Measurements from ENCODE around the gene SMYD3.

Gene SMYD3

DNA sequence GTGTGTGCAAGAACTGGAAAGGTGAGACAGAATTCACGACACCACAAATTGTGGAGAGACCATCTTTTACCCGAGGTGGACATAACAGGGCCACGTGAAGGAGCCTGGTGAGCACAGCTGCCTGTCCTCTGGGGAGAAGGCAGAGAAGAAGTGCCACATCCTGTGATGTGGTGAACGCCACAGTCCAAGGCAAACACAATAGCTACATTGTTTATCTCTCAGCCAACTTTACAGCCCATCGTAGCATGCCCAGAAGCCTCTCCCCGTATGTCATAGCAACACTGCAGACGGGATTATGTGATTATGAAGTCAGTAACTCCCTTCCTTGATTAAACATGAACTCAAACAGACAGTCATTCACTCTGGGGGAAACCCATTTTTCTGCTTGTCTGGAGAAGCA, 612.2 kb downstream of the SMYD3 start:
- Histone ChIP-seq H3K9ac (no peak overlapping the region), H2AFZ (ENCODE audit: low read depth) (no peak overlapping the region), H3K4me2 (no peak overlapping the region)

DNA sequence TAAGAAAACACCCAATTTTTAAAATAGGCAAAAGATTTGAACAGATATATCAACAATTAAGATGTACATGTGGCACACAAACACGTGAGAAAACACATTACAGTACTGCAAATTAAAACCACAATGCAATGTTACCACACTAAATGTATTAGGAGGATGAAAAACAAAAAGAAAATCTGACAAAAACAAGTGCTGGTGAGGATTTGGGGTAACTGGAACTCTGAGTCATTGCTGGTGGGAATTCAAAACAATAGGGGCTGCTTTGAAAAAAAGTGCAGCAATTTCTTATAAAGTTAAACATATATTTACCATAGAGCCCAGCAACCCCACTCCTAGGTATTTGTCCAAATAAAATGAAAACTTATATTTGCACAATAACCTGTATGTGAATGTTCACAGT, 614.1 kb downstream of the SMYD3 start:
- Histone ChIP-seq H3K4me3 (IDR thresholded peaks at IDR 0.05; ENCODE audit: insufficient read depth, low read depth, low read length) (no peak overlapping the region), H3K27ac (no peak overlapping the region), H2AFZ (ENCODE audit: low read depth) (no peak overlapping the region), H3K36me3 (ENCODE audit: insufficient read depth) (no peaks in the 10 kb centered on the region), H3K79me2 (ENCODE audit: insufficient read depth, low read depth) (no peaks in the 10 kb centered on the region), H3K4me2 (no peak overlapping the region), H4K20me1 (ENCODE audit: insufficient read depth) (no peaks in the 10 kb centered on the region), H3K4me1 (ENCODE audit: low read depth, poor library complexity, severe bottlenecking) (no peaks in the 10 kb centered on the region), H3K9ac (no peak overlapping the region), H3K27me3 (ENCODE audit: insufficient read depth, low read depth) (no peaks in the 10 kb centered on the region)
- TF ChIP-seq, protein P1, sequence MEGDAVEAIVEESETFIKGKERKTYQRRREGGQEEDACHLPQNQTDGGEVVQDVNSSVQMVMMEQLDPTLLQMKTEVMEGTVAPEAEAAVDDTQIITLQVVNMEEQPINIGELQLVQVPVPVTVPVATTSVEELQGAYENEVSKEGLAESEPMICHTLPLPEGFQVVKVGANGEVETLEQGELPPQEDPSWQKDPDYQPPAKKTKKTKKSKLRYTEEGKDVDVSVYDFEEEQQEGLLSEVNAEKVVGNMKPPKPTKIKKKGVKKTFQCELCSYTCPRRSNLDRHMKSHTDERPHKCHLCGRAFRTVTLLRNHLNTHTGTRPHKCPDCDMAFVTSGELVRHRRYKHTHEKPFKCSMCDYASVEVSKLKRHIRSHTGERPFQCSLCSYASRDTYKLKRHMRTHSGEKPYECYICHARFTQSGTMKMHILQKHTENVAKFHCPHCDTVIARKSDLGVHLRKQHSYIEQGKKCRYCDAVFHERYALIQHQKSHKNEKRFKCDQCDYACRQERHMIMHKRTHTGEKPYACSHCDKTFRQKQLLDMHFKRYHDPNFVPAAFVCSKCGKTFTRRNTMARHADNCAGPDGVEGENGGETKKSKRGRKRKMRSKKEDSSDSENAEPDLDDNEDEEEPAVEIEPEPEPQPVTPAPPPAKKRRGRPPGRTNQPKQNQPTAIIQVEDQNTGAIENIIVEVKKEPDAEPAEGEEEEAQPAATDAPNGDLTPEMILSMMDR (conservative IDR thresholded peaks at IDR 0.05; ENCODE audit: low read depth, low read length) = no peak

More for the DNA sequence above, 612.2 kb downstream of the SMYD3 start:
- Histone ChIP-seq H3K4me3 (IDR thresholded peaks at IDR 0.05; ENCODE audit: insufficient read depth, low read depth, low read length) (no peak overlapping the region), H3K4me1 (ENCODE audit: low read depth, poor library complexity, severe bottlenecking) (no peaks in the 10 kb centered on the region), H3K79me2 (ENCODE audit: insufficient read depth, low read depth) (no peaks in the 10 kb centered on the region), H3K27ac (no peak overlapping the region), H4K20me1 (ENCODE audit: insufficient read depth) (no peaks in the 10 kb centered on the region), H3K36me3 (ENCODE audit: insufficient read depth) (no peaks in the 10 kb centered on the region), H3K27me3 (ENCODE audit: insufficient read depth, low read depth) (no peaks in the 10 kb centered on the region)
- TF ChIP-seq, protein P1 (conservative IDR thresholded peaks at IDR 0.05; ENCODE audit: low read depth, low read length) = no peak

DNA sequence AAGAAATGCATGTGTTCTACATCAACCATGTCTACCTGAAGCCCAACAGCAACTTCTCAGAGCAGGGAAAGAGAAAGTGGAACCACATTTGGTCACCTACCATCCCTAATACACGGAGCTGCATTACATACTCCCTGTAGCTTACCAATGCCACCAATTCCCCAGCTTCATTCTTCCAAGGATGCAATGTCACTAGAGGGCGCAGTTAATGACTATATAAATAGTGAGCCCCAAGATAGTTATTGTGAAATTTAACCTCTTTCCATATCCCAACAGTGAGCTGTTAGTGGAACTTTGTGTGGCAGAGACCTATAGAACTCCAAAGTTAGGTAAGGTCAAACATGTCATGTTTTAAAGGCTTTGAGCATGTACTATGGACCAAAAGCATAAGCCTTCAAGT, 618.3 kb downstream of the SMYD3 start:
- Histone ChIP-seq H3K9ac (no peak overlapping the region), H3K4me2 (no peak overlapping the region), H3K36me3 (ENCODE audit: insufficient read depth) (no peaks in the 10 kb centered on the region), H3K79me2 (ENCODE audit: insufficient read depth, low read depth) (no peaks in the 10 kb centered on the region), H3K27me3 (ENCODE audit: insufficient read depth, low read depth) (no peaks in the 10 kb centered on the region), H4K20me1 (ENCODE audit: insufficient read depth) (no peaks in the 10 kb centered on the region), H3K27ac (no peak overlapping the region), H2AFZ (ENCODE audit: low read depth) (no peak overlapping the region), H3K4me3 (IDR thresholded peaks at IDR 0.05; ENCODE audit: insufficient read depth, low read depth, low read length) (no peak overlapping the region), H3K4me1 (ENCODE audit: low read depth, poor library complexity, severe bottlenecking) (no peaks in the 10 kb centered on the region)
- TF ChIP-seq, protein P1 (conservative IDR thresholded peaks at IDR 0.05; ENCODE audit: low read depth, low read length) = peak; percentile 43; the same call in 1 of the 2 replicates

DNA sequence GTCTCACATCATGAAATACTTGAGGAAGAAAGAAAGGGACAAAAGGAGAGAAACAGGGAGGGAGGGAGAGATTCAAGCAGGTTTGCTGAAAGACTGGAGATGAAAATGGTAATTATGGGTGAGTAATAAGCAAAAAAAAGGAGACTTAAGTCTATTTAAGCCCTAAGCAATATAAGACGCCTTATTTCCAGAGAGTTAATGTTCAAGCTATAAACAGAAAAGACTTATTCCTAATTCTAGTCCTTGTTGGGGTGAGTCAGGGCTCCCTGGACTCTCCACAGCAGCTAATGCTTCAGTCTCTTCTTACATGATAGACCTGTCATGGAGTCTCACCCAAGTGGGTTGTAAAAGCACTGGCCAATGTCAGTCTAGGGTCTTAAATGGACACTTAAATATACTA, 619.2 kb downstream of the SMYD3 start:
- Histone ChIP-seq H3K4me2 (no peak overlapping the region), H3K79me2 (ENCODE audit: insufficient read depth, low read depth) (no peaks in the 10 kb centered on the region), H3K4me1 (ENCODE audit: low read depth, poor library complexity, severe bottlenecking) (no peaks in the 10 kb centered on the region), H2AFZ (ENCODE audit: low read depth) (no peak overlapping the region), H3K36me3 (ENCODE audit: insufficient read depth) (no peaks in the 10 kb centered on the region), H3K4me3 (IDR thresholded peaks at IDR 0.05; ENCODE audit: insufficient read depth, low read depth, low read length) (no peak overlapping the region), H3K27me3 (ENCODE audit: insufficient read depth, low read depth) (no peaks in the 10 kb centered on the region), H3K27ac (no peak overlapping the region), H4K20me1 (ENCODE audit: insufficient read depth) (no peaks in the 10 kb centered on the region), H3K9ac (no peak overlapping the region)
- TF ChIP-seq, protein P1 (conservative IDR thresholded peaks at IDR 0.05; ENCODE audit: low read depth, low read length) = no peak
